Tibial nerve (tissue), 4 donors: ENCODE results near the gene RITA1. TPM values are rescaled to one million over a fixed set of nuclear protein-coding genes. Genes with fewer than 3 reads are reported as not detected.
A peak's percentile ranks its signal among the peaks of the same experiment; 100 is the strongest.

Experiments used
- DNase-seq, 2 donors: peaks; one replicate each; pipeline ENCODE4 v3.0.0-alpha.2; 2019; ENCODE audit warnings: low spot score in 2 of 2
- H3K27ac ChIP-seq, 4 donors: fragments of 200-600 bp; sonication (generic) in 3 of 4; one replicate each; pipeline ENCODE4 v1.5.1; 2017 to 2019; ENCODE audit warnings: mild to moderate bottlenecking in 1 of 4
- H3K27me3 ChIP-seq, 2 donors: fragments of 200-600 bp; sonication (generic) in 1 of 2; one replicate each; pipeline versions ENCODE4 v1.5.1 to v1.6.0; 2017 to 2019
- H3K36me3 ChIP-seq, 3 donors: fragments of 200-600 bp; sonication (generic); one replicate each; pipeline ENCODE4 v1.5.1; 2018 to 2019
- H3K4me1 ChIP-seq, 4 donors: fragments of 200-600 bp; sonication (generic) in 3 of 4; one replicate each; pipeline ENCODE4 v1.5.1; 2017 to 2019
- H3K4me3 ChIP-seq, 4 donors: fragments of 200-600 bp; sonication (generic) in 3 of 4; one replicate each; pipeline ENCODE4 v1.5.1; 2017 to 2019; ENCODE audit warnings: mild to moderate bottlenecking in 1 of 4, moderate library complexity in 1 of 4
- H3K9me3 ChIP-seq, 4 donors: fragments of 200-600 bp; sonication (generic) in 3 of 4; one replicate each; pipeline ENCODE4 v1.5.1; 2017 to 2019
- CTCF ChIP-seq, 5 experiments: fragments of 200-600 bp in 3 of 5; fragments of 450-650 bp in 2 of 5; sonication (generic) in 3 of 5; IDR thresholded peaks; one replicate each; pipeline ENCODE4 v1.5.1; 2016 to 2019; ENCODE audit warnings: antibody characterized with exemption in 5 of 5, mild to moderate bottlenecking in 3 of 5, moderate library complexity in 2 of 5
- EP300 ChIP-seq, 2 donors: sonication (generic); formaldehyde crosslinking; IDR thresholded peaks; one replicate each; pipeline ENCODE4 v1.6.1; 2017; ENCODE audit warnings: antibody characterized with exemption in 2 of 2, mild to moderate bottlenecking in 1 of 2
- POLR2A ChIP-seq, 2 donors: fragments of 450-650 bp; IDR thresholded peaks; one replicate each; pipeline ENCODE4 v1.6.1; 2017; ENCODE audit warnings: antibody characterized with exemption in 2 of 2, mild to moderate bottlenecking in 2 of 2, moderate library complexity in 2 of 2
- WGBS, 2 donors: methylation state at CpG; one replicate each; pipeline ENCODE4 v1.1.5; 2018; 5-methylcytosine and 5-hydroxymethylcytosine counted together
- total RNA-seq, 4 donors: library from RNA; depleted of rRNA; stranded (reverse); fragments of >200 nt; gene quantifications; one replicate each; pipeline ENCODE4 v1.1.0, GENCODE V29; 2016

RITA1 gene
- total RNA-seq, result 10 to 100 TPM in 3 of 4 donors, 1 to 10 TPM in 1; 8.3 to 27.5 (median 14.1) TPM

DNA sequence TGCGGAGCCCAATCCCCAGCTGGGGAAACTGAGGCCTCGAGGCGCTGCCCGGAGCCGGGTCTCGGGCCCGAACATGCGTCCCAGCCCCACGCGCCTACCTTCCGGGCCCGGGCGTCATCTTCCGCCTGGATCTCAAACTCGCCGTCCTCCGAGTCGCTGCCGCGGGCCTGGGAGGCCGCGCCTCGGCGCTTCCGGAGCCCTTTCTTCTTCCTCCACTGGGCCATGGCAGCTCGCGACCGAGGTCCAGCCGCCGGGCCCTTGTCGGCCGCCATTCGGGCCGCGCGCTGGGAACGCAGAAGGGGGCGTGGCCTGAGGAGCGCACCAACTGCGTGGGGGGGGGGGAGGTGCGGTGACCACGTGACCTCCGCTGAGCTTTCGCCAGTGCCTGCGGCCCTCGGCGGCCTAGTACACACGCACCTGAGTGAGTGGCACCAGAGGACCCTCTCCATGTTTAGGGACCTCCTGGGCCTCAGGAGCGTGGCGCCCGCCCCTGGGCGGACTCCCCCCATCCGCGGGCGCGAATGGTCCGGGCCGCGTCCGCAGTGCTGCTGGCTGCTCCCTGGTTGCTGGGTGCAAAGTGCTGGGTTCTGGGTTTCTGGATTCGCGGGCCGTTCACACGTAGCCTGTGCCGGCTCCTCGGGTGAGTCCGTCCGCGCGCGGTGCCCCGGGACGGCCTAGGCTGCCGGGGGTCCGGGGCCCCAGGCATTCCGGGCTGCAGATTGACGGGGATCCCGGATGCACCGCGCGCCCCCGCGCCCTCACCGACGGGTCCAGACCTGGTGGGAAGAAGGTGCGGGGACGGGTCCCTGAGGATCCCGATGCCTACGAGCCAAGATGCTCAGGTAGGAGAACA lies at the start of gene RITA1, which contains the start of gene DDX54:
Gene RITA1 (plus strand): TSS at position 542 of the 853 bp plus-strand sequence. CDS start 1,026 bp downstream, outside the sequence.
Gene DDX54 (minus strand): TSS at position 299 of the 853 bp plus-strand sequence. CDS start 27 bp downstream, at position 272.
- DNase-seq, result peak; percentile 71 to 77
- TF ChIP-seq EP300 (IDR thresholded peaks at IDR 0.05) (peak in 1 of 2 donors; percentile 82), POLR2A (IDR thresholded peaks at IDR 0.05) (peak in 1 of 2 donors; percentile 53), CTCF (IDR thresholded peaks at IDR 0.05) (peak in 2 of 5 experiments; percentile 37 to 55)
- Histone ChIP-seq H3K4me1 (peaks cover 0 to 38% (median 22%) of the 10 kb centered on the region in 4 donors), H3K36me3 (peaks cover 0 to 36% (median 0%) of the 10 kb centered on the region in 3 donors), H3K27ac (peak within 1 kb of the TSS; percentile 73 to 96 (median 92)), H3K27me3 (no peaks in the 10 kb centered on the region), H3K9me3 (no peaks in the 10 kb centered on the region), H3K4me3 (peak within 1 kb of the TSS; percentile 86 to 95 (median 91))
- WGBS, 2 donors, result 0% methylated on average over 24 to 45 of the region's 89 CpGs

DNA sequence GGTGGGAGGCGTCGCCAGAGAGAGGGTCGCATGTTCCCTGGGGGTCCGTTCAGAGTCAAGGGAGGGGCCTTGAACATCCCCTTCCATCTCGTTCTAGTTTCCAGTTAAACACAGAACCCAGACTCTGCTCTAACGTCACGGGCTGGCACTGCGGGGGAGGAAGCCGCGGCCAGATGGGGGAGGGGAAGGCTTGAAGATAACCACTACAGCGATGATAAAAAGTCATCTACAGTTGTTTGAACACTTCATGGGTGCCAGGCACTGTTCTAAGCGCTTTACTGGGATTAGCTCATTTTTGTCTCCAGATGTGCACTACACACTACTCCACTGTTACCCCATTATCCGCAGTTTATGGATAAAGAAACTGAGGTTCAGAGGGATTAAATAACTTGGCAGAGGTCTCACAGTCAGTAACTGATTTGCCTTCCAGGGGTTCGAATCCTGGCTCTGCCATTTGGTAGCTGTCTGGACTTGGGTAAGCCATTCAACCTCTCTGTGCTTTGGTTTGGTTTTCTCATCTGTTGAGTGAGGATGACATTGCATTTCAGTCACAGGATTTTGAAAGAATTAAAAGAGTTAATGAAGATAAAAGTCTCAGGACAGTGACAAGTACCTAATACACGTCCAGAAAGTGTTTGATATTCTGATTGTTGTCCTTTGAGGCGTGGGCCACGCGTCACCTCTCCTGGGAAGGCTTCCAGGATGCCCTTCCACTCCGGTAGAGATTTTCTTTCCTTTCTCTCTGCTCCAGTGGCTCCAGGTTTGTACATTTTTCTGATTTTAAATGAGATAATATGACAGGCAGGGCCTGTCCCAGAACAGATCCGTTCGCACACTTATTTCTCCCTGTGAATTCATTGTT lies 49.2 kb upstream of the RITA1 start:
- Histone ChIP-seq H3K36me3 (no peaks in the 10 kb centered on the region), H3K27ac (peak overlapping the region in 2 of 4 donors; percentile 71 to 75), H3K9me3 (no peaks in the 10 kb centered on the region), H3K27me3 (peaks cover 0 to 35% of the 10 kb centered on the region in 2 donors), H3K4me1 (peaks cover 0 to 9% (median 4%) of the 10 kb centered on the region in 4 donors), H3K4me3 (peak overlapping the region in 1 of 4 donors; percentile 18)
- DNase-seq, result no peak
- TF ChIP-seq EP300 (IDR thresholded peaks at IDR 0.05), result no peak
- no peak for TF ChIP-seq CTCF (IDR thresholded peaks at IDR 0.05)
- TF ChIP-seq POLR2A (IDR thresholded peaks at IDR 0.05), result no peak
- WGBS, 2 donors, result 39 to 40% methylated on average over 18 to 20 of the region's 21 CpGs

GRCh38 chr12:113136990-113137511 lies 48.5 kb upstream of the RITA1 start:
- Histone ChIP-seq H3K27ac (peak overlapping the region in 1 of 4 donors; percentile 75), H3K27me3 (peaks cover 0 to 32% of the 10 kb centered on the region in 2 donors), H3K36me3 (no peaks in the 10 kb centered on the region), H3K4me3 (no peak overlapping the region), H3K9me3 (no peaks in the 10 kb centered on the region), H3K4me1 (peaks cover 0 to 10% (median 5%) of the 10 kb centered on the region in 4 donors)
- no peak for TF ChIP-seq EP300 (IDR thresholded peaks at IDR 0.05)
- no peak for TF ChIP-seq CTCF (IDR thresholded peaks at IDR 0.05)
- TF ChIP-seq POLR2A (IDR thresholded peaks at IDR 0.05), result no peak
- 81 to 85% methylated on average over 6 of the region's 6 CpGs for WGBS, 2 donors
- DNase-seq, result no peak

GRCh38 chr12:113137861-113138783 lies 47.4 kb upstream of the RITA1 start:
- H3K36me3 ChIP-seq, result no peaks in the 10 kb centered on the region
- H3K27ac ChIP-seq, result no peak overlapping the region
- no peaks in the 10 kb centered on the region for H3K9me3 ChIP-seq
- no peak overlapping the region for H3K4me3 ChIP-seq
- peaks cover 0 to 14% (median 5%) of the 10 kb centered on the region in 4 donors for H3K4me1 ChIP-seq
- 87 to 91% methylated on average over 12 of the region's 12 CpGs for WGBS, 2 donors
- DNase-seq, result no peak
- H3K27me3 ChIP-seq, result peaks cover 0 to 31% of the 10 kb centered on the region in 2 donors
- TF ChIP-seq CTCF (IDR thresholded peaks at IDR 0.05), result no peak
- no peak for TF ChIP-seq POLR2A (IDR thresholded peaks at IDR 0.05)
